Measurements from ENCODE around the gene RGS18.
"Not testable (repeated sequence)": the region's sequence is repeated elsewhere in the genome, so short reads cannot be mapped to it uniquely, and the experiment has no call there.

The RGS18 gene, protein sequence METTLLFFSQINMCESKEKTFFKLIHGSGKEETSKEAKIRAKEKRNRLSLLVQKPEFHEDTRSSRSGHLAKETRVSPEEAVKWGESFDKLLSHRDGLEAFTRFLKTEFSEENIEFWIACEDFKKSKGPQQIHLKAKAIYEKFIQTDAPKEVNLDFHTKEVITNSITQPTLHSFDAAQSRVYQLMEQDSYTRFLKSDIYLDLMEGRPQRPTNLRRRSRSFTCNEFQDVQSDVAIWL

DNA sequence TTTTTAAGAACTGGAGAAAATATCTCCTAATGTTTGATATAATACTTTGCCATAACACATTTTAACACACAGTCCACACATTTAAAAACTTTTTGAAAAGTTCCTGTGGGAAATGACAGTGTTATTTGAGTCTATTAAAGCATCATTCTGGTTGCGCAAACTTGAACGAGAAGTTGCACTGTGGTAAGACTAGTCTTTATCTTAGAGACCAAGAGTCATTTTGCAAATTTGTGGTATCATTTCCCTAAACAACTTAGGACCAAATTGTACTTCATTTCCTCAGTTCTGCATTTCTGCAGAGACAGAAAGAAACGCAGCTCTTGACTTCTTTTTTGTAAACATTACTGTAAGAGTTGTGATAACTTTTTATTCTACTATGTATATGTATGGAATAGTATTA lies at the start of gene RGS18:
TSS of gene RGS18 (plus strand) at position 282 of the 400 bp plus-strand sequence. CDS start 176 bp downstream, outside the sequence.
- DNase-seq (ENCODE audit: low read depth in 3 of 3), result no peak

DNA sequence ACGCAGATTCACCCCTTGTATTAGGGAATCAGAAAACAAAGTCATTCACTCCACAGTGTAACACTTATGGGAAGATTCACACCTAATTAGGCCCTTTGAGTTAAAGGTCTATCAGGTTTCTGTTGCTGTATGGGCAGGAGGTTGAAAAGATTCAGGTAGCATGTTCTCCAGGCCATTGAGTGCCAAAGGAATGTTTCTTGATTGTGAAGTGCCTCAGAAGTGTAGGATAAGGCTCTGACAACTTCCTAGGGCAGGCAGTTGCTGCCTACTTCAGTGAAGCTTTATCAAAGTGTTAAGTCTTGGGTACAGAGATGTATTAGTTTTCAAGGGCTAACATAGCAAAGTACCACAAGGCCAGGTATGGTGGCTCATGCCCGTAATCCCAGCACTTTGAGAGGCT lies 48.7 kb upstream of the RGS18 start:
- DNase-seq (ENCODE audit: low read depth in 3 of 3), result no peak

DNA sequence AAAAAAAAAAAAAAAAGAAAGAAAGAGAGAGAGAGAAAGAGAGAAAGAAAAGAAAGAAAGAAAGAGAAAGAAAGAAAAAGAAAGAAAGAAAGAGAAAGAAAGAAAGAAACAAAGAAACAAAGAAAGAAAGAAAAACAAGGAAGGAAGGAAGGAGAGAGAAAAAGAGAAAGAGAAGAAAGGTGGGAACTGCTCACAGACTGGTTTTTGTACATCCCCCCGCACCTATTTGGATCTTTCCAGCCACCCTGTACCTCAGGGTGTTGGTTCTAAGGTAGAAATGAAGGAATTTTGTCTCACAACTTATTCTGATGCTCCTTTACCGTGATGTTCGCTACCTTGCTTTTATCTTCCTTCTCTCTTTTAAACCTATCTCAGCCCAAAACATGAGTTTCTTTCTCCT lies 43.3 kb upstream of the RGS18 start:
- DNase-seq (ENCODE audit: low read depth in 3 of 3), result no peak

DNA sequence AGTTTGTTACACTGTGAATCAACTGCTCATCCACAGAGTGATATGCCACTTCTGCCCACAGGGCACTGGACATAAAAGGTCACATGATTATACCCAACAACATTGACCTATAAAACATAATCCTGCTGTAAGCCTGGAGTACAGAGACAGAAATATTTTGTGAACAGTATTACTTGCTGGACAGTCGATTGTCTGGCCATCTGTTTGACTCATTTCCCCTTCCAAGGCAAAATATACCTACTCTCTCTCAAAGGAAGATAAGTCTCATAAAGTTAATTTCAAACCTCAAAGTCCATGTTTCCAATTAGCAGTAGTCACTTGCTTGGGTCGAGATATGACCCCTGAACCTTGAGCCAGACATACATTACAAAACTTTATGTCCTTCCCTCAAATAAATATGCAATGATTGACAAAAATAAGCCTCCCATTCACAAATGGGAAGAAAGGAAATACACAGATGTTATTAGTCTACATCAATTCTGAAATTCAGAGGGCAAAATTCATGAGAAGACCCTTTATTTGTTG lies 39.3 kb upstream of the RGS18 start:
- no peak for DNase-seq (ENCODE audit: low read depth in 3 of 3)

DNA sequence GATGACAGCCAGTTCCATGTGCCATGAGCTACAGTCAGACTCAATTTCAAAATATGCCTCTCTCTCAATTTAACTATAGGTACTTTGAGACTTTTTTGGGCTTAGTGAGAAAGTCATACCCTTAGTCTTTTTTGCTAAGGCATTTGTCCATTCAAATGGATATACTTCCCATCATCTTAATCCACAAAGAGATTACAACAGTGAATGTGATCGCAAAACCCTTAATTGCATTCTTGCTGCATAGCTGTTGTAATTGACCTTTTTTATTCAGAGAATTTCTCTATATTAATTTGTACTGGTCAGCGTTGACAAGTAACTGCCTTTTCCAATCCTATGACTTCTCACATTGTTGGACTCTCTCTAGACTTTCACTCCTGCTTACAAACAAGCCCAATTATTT lies 38.6 kb upstream of the RGS18 start:
- DNase-seq (ENCODE audit: low read depth in 3 of 3), result no peak

DNA sequence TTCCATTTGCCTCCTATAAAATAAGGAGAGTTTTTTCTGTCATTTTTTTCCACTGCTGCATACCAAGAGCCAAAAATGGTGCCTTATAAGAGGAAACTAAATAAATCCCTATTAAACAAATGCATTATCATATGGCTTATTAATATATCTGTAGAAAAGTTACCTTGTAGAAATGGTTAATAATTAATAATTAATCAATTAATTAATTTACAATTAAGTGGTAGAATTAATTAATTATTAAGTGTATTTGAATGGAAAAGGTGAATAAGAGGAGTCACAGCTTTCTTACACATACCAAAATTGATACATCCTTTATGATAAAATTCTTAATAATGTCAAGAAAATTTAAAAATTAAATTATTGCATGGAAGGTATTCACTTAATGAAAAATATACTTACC lies 35.6 kb upstream of the RGS18 start:
- no peak for DNase-seq (ENCODE audit: low read depth in 3 of 3)

DNA sequence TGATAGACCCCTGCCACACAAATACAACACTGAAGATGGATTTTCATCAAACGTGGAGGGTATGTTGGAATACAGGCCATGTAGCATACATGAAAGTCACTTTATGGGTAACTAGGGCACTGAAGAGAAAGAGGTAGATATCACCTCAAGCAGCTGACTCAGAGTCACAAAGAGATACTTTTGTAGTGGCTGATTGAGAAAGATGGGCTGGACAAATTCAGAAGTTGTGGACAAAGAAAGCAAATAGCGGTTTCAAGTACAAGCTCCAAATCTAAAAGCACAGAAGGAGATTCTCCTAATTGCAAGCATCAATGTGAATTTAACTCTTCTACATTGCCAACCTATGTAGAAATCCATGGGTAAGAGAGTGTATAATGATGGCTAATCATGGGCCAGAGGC lies 35.0 kb upstream of the RGS18 start:
- DNase-seq (ENCODE audit: low read depth in 3 of 3), result no peak

DNA sequence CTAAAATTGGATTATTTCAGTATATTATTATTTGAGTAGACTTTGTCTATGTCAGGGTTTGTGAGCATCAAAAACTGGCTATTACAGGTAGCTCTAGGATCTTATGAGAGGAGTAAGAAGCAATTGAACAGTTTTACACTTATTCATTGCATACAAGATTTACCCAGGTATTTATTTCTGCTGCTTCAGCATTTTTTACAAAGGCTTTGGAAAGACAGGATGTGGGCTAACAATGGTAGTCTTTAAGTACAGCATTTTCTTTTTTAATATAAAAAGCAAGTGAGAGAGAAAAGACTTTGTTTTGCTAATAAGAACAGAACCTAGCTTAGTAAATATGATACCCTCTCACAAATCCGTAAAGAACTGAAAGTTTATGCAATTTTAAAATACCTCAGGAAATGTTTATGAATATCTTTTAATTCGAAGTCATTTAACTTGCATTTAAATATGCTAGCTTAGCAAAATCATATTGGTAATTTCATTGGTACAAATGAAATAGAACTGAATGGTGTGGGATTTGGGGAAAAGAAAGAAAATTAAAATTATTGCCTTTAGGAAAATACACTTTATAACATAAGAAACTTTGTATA lies 32.1 kb upstream of the RGS18 start:
- DNase-seq (ENCODE audit: low read depth in 3 of 3), result no peak

DNA sequence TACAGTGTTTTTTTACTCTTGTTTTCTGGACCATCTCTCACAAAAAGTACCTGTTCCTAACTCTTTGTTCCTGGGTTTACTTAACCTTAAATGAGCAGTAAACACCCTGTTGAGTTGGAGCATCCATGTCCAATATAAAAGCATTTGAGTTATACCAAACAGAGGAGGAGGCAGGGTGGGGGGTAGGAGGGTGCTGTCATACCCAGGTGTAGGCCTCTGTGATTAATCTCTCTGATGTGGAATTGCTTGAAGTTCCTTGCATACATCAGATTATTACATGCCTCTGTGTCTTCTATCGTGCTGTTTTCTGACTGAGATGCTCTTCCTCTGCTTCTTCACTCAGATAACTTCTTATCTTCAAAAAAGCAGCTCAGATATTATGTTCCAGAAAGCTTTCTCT lies 28.1 kb upstream of the RGS18 start:
- DNase-seq (ENCODE audit: low read depth in 3 of 3), result no peak

DNA sequence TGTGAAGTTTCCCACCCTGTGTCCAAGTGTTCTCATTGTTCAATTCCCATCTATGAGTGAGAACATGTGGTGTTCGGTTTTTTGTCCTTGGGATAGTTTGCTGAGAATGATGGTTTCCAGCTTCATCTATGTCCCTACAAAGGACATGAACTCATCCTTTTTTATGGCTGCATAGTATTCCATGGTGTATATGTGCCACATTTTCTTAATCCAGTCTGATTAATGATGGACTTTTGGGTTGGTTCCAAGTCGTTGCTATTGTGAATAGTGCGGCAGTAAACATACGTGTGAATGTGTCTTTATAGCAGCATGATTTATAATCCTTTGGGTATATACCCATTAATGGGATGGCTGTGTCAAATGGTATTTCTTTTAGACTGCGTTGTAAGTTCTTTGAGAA lies 27.4 kb upstream of the RGS18 start:
- not testable (repeated sequence) for DNase-seq (ENCODE audit: low read depth in 3 of 3)

DNA sequence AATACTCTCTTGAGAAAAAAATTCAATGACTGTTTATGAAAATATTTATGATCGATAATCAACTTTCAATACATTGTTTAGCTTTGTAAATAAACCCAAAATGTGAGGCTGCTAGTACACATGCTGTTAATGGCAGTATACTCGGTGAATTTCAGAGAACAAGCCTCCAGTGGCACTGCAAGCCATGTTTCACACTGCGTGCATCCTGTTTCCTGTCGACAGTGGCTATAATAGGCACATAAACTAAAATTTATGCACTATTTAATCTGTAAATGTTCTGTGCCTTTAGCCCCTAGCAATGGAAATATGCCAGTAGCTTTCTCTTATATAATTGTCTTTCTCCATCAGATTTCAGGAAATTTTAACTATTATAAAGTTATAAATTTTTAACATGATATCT lies 26.3 kb upstream of the RGS18 start:
- no peak for DNase-seq (ENCODE audit: low read depth in 3 of 3)

DNA sequence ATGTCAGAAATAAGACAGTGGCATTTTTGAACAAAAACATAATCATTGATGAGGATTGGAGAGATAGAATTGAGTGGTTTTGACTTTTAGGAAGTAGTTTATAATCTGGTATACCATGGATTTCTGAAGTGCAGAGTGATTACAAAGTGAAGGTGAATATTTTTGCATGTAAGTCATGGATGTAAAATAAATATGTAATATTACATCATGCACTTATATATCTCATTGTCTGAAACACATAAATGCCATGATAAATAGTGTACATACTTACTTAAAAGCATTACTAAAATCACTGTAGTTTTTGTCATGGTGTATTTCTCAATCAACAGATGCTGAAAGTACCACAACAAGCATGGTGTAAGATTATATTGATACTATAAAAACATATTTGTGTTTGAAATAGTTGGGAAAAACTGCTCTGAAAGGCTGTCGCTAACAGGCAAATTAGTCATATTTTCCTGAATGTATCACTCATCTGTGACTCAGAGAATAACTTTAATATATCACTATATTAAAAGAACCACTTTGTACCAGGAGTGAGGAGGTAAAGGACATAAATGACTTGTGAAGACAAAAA lies 24.8 kb upstream of the RGS18 start:
- DNase-seq (ENCODE audit: low read depth in 3 of 3), result no peak

DNA sequence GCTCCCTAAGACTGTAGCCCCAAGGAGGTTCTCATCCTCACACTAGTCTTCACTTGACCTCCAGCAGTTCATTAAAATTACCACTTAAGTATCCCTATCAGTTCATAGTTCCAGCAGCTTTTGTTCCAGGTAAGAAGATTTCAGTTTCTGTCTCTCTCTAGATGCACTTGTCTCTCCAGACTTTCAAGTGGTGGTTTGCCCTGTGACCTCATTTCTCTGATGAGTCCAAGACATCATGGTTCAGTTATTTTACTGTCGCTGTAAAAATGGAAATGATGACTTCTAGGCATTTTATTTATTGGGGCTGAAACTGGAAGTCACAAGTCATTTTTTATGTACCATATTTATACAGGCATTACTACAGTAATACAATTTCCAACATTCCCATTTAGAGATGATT lies 17.9 kb upstream of the RGS18 start:
- DNase-seq (ENCODE audit: low read depth in 3 of 3), result no peak

DNA sequence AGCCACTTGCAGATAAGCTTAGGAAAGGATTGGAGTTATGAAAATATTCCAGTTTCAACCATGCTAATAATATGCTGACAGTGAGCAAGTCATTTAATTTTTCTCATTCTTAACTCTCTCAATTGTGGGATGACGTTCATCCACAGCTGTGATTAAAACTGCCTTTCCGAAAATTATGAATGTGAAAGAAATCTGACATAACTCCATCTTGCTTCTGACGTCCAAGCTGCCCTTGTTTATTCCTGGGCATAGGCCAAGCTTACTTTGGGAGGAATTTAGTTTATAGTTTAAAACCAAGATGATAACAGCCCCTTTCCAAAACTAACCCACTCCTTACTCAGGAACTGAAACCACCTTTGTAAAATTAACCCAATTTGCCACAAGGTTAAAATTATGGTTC lies 11.0 kb upstream of the RGS18 start:
- DNase-seq (ENCODE audit: low read depth in 3 of 3), result no peak

DNA sequence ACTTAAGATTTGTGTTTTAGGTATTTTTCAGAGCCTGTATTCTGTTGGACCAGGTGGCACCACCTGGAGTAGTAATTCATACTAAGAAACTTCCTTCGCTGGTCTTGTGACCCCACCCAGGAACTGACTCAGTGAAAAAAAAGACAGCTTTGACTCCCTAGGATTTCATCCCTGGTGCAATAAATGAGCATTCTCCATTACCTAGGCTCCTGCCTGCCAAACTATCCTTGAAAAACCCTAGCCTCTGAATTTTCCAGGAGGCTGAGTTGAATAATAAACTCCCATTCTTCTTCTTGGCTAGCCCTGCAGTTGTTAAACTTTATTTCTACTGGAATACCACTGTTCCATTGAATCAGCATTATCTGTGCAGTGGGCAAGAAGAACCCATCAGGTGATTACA lies 10.6 kb upstream of the RGS18 start:
- DNase-seq (ENCODE audit: low read depth in 3 of 3), result no peak

DNA sequence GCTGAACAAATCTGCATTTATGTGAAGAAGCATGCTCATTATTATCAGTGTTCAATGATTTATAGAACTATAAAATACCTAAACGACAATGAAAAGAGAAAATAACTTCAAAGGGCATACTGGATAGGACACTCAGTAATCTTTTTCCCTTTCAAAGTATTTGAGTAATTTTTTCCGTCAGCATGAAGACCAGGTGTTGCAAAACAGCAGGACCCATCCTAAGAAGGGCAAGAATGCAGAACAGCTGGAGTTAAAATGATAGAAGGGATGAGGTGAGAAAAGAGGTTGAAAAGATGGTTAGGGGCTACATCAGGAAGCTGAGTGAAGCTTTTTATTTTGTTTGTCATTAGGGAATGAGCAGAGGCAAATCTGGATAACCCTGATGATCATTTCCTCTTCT lies 7.1 kb upstream of the RGS18 start:
- DNase-seq (ENCODE audit: low read depth in 3 of 3), result no peak

DNA sequence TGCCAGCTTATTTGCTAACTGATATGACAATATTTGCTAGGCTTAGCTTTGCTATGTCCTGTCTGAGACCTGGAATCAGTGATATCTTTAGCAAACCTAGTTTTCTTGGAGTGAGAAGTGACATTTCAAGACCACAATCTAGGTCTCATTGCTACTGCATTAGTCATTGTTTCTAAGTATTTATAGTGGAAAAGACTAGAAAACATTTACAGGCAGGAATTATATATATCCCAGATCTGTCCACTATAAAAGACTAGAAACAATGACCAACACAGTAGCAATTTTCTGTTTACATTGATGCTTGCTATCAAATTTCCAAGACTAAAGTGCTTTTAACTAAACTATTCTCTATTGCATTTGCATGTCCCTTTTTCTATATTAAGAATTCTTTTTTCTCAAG lies 5.0 kb upstream of the RGS18 start:
- no peak for DNase-seq (ENCODE audit: low read depth in 3 of 3)

DNA sequence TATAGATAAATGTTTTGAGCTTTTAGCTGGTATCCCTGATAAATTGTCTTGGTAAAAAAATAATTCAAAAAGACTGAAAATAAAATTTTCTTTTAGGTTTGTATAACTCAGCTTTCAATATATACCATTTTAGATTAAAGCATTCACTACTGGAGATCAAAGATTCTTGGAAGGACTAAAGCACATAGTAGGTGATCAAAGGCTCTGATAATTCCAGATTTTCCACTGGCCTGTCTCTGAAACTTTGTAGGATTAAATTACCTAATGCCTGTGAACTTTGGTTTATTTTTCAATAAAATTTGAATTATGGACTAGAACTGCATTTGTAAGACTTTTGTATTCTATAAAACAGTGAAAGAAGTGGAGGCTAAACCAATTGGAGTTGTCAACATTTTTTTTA lies 1.2 kb upstream of the RGS18 start:
- no peak for DNase-seq (ENCODE audit: low read depth in 3 of 3)

DNA sequence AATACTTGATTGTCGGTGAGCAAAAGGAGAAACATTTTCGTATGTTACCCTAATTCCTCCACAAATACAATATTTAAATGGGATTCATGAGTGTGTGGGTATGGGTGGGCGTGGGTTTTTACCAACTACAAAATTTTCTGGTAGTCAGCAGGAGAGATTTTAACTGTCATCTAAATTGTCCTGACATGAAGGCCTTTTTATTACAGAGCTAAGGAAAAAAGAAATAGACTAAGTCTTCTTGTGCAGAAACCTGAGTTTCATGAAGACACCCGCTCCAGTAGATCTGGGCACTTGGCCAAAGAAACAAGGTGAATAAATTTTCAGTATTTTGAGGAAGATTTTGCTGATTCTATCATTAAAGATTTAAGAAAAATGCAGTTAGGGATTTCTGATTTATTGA lies 752 bp downstream of the RGS18 start:
- DNase-seq (ENCODE audit: low read depth in 3 of 3), result no peak

DNA sequence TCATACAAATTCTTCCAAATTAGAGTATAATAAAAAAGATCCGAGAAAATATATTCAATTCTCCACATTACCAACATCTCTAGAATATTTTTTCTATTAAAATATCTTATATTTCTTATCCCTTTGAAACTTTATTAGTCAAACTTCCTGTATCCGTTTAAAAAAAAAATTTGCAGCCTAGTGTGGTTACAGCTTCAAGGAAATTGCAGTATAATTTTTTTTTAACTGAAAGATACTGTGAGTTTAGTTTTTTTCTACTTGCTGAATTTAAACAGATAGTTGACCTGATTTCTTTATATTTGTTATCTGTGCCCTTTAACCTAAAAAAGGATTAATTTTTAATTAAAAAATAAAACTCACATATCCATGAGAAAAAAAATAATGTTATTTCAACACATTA lies 1.5 kb downstream of the RGS18 start:
- DNase-seq (ENCODE audit: low read depth in 3 of 3), result no peak

DNA sequence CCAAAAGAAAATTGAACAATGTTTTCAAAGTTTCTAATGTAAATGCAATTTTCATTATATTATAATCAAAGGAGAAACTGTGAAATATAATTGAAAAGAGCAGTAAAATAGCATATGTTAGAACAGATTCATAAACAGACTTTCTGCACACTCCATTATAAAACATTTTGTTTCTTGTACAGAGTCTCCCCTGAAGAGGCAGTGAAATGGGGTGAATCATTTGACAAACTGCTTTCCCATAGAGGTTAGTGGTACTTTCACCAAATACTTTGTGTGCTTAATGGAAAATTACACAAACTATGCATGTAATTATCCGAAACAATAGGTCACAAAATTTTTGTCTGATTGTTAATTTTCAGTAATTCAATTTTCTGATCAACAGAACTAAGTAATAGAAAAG lies 1.9 kb downstream of the RGS18 start:
- DNase-seq (ENCODE audit: low read depth in 3 of 3), result no peak

DNA sequence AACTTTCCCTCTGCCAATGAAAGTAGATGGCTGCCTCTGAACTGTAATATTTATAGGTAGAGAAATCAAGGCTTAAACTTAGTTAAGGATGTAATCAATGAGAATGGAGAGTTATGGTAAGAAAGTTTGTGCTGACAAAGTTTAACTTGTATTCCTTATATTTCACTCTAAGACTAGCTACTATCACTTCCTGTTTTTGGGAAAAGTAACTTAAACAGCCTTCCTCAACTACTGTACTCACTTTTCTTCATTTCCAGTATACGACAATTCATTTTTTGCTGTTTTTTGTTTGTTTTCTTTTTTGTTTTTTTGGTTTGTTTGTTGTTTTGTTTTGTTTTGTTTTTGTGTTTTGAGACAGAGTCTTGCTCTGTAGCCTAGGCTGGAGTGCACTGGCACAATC lies 3.7 kb downstream of the RGS18 start:
- DNase-seq (ENCODE audit: low read depth in 3 of 3), result no peak

DNA sequence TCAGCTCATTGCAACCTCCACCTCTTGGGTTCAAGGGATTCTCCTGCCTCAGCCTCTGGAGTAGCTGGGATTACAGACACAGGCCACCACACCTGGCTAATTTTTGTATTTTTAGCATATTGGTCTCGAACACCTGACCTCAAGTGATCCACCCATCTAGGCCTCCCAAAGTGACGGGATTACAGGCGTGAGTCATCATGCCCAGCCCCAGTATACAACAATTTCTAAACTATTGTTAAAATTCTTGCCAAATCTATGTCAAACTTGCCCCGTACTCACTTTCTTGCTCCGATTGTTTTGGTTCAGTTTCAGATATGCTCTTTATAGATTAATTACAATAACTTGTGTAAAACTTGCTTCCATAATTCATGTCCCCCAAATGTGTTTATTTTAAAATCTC lies 4.1 kb downstream of the RGS18 start:
- DNase-seq (ENCODE audit: low read depth in 3 of 3), result no peak

DNA sequence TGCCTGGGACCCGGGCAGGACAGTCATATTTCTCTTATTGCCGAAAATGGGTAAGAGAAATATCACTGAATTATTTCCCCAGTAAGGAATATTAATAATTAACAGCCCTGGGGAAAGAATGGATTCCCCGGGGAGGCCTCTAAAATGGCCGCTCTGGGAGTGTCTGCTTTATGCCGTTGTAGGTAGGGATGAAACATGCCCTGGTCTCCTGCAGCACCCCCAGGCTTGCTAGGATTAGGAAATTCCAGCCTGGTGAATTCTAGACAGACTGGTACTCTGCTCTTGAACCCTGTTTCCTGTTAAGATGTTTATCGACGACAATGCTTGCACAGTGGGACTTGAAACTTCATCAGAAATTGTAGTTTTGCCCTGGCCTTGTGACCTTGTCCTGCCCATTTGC lies 6.7 kb downstream of the RGS18 start:
- DNase-seq (ENCODE audit: low read depth in 3 of 3), result not testable (repeated sequence)
